ENCODE results near the gene TMEM89. TPM values are rescaled to one million over a fixed set of nuclear protein-coding genes. Genes with fewer than 3 reads are reported as not detected.
A peak's percentile ranks its signal among the peaks of the same experiment; 100 is the strongest.

TMEM89 gene
- total RNA-seq, 1 experiment from 2014 or later = not detected

DNA sequence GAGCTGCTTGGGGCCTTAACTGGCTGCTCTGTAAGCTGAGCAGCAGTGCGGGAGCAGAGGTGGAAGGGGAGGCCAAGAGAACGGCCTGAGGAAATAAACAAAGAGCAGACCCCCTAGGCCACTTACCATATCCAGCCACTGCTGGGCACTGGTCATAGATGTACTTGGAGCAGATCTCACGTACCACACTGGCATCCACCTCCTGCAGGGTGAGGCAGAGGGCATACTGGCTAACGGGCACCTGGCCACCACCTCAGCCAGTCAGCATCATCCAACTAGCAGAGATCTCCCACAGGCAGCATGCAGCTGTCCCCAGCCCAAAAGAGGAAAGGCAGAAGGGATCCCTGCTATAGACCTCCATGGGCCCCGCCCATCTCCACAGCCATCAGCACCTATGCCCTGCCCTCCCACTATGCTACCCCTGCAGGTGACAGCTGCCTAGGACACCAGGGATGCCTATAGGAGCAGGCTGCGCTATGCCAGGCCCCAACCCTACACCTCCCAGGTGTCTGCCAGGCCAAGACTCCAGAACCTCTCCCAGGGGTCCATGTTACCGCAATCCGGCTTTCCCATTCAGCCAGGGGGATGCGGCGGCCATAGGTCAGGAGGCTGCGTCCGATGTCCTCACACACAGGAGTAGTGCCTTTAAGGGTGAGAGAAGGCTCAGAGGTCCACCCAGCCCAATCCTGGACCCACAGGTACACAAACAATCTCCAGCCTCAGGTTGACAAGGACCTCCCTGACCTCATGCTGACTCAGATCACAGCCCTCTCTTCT is 21.9 kb downstream of the TMEM89 start:
- CTCF ChIA-PET = no interaction called here
- no TSS peak for BruUV-seq (replicated peaks)
- peak overlapping the region; percentile 4; the same call in 1 of the 2 replicates for H3K9ac ChIP-seq (ENCODE audit: low read length)

DNA sequence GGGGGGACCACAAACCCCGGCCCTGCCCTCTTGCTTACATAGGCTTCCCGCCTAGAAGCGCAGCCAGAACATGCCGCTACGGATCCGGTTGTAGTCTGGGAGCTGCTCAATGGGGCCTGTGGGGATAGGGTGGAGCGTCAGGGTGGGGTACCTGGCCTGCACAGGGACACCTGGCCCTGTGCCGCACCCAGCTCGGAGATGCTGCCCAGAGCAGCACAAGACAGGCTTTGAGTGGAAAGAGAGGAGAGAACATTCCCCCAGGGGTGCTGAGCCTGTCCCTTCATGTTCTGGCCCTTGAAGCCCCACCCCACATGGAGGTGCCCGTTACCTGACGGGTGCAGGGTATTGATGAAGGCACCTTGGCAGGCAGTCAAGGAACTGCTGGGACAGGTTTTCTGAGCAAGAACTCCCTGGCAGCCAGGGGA is 22.5 kb downstream of the TMEM89 start:
- TF ChIP-seq EZH2 (IDR thresholded peaks at IDR 0.05; ENCODE audit: low read length, unreplicated experiment) = no peak
- no peak for TF ChIP-seq CTCF (conservative IDR thresholded peaks at IDR 0.05; ENCODE audit: low read depth, low read length)
- TF ChIP-seq EZH2phosphoT487 (IDR thresholded peaks at IDR 0.05; ENCODE audit: borderline replicate concordance, low read length) = no peak
- Histone ChIP-seq H3K27ac (ENCODE audit: low read length) (peak overlapping the region; percentile 89), H2AFZ (ENCODE audit: low read length) (no peak overlapping the region), H3K27me3 (ENCODE audit: low read length) (no peaks in the 10 kb centered on the region), H3K4me1 (ENCODE audit: insufficient read depth, low read length) (peaks cover 67% of the 10 kb centered on the region), H3F3A (ENCODE audit: low read length, unreplicated experiment) (no peaks in the 10 kb centered on the region), H3K9me2 (replicated peaks; ENCODE audit: low read length) (no peaks in the 10 kb centered on the region), H3K4me2 (ENCODE audit: low read length) (peak overlapping the region; percentile 59), H3K79me2 (ENCODE audit: low read length) (no peaks in the 10 kb centered on the region), H4K20me1 (ENCODE audit: low read length) (no peaks in the 10 kb centered on the region), H3K9ac (ENCODE audit: low read length) (peak overlapping the region; percentile 4; the same call in 1 of the 2 replicates), H3K9me3 (ENCODE audit: low read length) (no peaks in the 10 kb centered on the region), H3K4me3 (ENCODE audit: low read length) (no peak overlapping the region), H3K36me3 (ENCODE audit: low read depth, low read length) (peaks cover 52% of the 10 kb centered on the region)
- DNase-seq (peak; percentile 67), ATAC-seq (peak; percentile 11; the same call in 1 of the 2 replicates)
- POLR2A ChIA-PET (ENCODE audit: unreplicated experiment) = interaction anchor here (0.6 kb wide), 1 partner anchor 38 kb away, joined by 4 read pairs; no protein-coding TSS in a partner anchor
- intact Hi-C loops (cut with micrococcal nuclease) = loop anchor here (5.0 kb wide), 1 partner anchor 42 kb away; the partner anchor contains the start of gene PFKFB4
- CTCF ChIA-PET = interaction anchor here (1.3 kb wide), 1 partner anchor 41 kb away, joined by 6 read pairs; no protein-coding TSS in a partner anchor
- no TSS peak for BruUV-seq (replicated peaks)

More for the DNA sequence above, 21.9 kb downstream of the TMEM89 start:
- Histone ChIP-seq H3K27ac (ENCODE audit: low read length) (peak overlapping the region; percentile 89), H3K79me2 (ENCODE audit: low read length) (no peaks in the 10 kb centered on the region), H3K27me3 (ENCODE audit: low read length) (no peaks in the 10 kb centered on the region), H2AFZ (ENCODE audit: low read length) (no peak overlapping the region), H4K20me1 (ENCODE audit: low read length) (no peaks in the 10 kb centered on the region), H3K4me1 (ENCODE audit: insufficient read depth, low read length) (peaks cover 67% of the 10 kb centered on the region), H3K4me3 (ENCODE audit: low read length) (no peak overlapping the region), H3K36me3 (ENCODE audit: low read depth, low read length) (peaks cover 58% of the 10 kb centered on the region), H3K9me3 (ENCODE audit: low read length) (no peaks in the 10 kb centered on the region), H3K9me2 (replicated peaks; ENCODE audit: low read length) (no peaks in the 10 kb centered on the region), H3K4me2 (ENCODE audit: low read length) (peak overlapping the region; percentile 59), H3F3A (ENCODE audit: low read length, unreplicated experiment) (no peaks in the 10 kb centered on the region)
- intact Hi-C loops (cut with micrococcal nuclease) = loop anchor here (5.0 kb wide), 1 partner anchor 42 kb away; the partner anchor contains the start of gene PFKFB4
- TF ChIP-seq CTCF (conservative IDR thresholded peaks at IDR 0.05; ENCODE audit: low read depth, low read length) = no peak
- no peak for TF ChIP-seq EZH2 (IDR thresholded peaks at IDR 0.05; ENCODE audit: low read length, unreplicated experiment)
- TF ChIP-seq EZH2phosphoT487 (IDR thresholded peaks at IDR 0.05; ENCODE audit: borderline replicate concordance, low read length) = no peak
- DNase-seq = no peak
- no peak for ATAC-seq
- POLR2A ChIA-PET (ENCODE audit: unreplicated experiment) = no interaction called here

Measured in PC-3 (cell line).